ENCODE results near the gene LRRFIP1.

The LRRFIP1 gene

DNA sequence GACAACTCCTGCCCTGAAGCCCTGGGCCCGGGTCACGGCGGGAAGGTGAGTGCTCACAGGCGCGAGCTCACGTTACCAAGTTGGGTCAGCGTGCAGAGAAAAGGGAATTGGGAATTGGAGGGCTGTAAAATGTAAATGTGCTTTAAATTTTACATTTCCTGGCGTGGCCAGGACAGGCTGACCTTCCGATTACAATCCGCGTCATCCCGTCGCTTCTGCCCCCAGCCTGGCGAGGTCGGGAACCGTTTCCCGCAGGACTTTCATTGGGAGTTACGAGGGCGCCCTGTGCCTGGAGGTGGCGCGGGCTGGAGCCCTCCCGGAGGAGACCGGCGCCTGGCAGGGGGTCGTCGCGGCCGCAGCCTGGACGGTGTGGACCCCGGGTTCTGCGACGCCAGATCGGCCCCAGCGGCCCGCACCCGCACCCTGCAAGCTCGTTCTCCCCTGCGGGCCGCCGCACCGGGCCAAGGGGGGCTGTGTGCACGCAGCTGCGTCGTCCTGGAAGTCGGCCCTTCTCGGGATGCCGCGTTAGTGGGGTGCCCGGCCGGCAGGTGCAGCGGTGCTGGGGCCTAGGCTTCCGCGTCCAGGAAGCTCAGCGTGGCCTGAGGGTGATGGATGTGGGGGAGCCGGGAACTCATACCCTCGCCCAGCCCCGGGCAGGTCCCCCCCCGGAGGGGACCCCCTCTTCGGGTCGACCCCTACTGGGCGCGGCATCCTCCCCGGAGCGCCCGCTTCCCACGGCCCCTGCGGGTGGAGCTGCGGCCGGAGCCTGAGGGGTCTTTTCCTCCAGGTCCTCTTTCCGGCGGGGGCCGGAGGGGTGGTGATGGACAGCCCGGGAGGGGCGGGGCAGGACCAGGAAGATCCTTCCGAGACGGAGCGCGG, 63.9 kb downstream of the LRRFIP1 start:
- DNase-seq: no peak

DNA sequence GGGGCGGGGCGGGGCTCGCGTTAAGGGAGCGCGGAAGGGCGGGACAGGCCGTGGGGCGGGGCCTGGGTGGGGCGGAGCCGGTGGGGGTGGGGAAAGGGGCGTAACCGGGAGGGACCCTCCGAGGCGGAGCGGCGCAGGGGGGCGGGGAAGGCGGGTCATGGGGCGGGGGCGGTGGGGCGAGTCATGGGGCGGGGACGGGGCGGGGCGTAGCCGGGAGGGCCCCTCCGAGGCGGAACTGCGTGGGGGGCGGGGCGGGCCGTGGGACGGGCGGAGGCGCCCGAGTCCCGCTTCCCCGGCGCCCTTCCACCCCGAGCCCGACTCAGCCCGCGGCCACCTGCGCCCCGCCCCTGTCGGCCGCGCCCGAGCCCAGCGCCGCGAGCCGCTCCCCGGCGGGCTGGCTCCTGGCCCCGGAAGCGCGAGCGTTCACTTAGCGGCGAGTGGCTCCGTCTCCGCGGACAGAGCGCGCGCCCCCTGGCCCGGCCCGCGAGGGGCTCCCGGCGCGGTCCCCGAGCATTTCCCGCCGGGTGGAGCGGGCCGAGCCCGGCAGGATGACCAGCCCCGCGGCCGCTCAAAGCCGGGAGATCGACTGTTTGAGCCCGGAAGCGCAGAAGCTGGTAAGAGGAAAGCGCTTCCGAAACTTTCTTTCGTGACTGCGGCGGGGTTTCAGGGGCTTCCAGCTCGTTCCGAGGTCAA, 64.7 kb downstream of the LRRFIP1 start:
- DNase-seq: no peak

GRCh38 chr2:237692601-237693290, 65.4 kb downstream of the LRRFIP1 start:
- DNase-seq: no peak

DNA sequence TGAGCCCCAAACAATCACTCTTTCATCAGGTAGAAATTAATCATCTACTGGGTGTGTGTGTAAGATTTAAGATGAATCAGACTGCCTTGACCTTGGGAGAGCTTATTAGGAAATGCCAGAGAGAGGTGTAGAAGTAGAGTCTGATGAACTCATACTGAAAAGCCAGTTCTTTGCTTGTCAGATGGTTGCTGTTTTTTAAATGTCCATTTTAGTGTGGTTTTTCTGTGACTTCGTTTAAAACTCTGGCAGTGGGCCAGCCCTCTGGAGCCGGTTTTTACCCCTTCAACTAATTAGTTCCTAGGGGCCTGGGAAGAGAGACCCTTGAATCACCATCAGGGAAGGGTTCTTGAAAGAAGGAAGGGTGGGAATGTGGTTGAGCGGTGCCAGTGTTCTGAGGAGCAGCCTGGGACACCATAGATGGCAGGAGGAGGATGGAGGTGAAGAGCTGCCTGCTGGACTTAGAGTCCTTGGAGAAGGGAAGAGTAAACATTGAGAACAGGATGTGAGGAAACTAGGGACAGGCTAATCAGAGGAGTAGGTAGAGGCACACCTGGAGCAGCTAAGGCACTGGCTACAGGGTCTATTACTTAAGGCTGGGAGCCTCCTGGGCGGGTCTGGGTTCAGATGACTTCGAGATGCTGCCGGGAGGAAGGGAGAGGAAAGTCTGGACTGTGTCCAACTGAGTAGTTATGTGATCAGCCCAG, 66.1 kb downstream of the LRRFIP1 start:
- no peak for DNase-seq

DNA sequence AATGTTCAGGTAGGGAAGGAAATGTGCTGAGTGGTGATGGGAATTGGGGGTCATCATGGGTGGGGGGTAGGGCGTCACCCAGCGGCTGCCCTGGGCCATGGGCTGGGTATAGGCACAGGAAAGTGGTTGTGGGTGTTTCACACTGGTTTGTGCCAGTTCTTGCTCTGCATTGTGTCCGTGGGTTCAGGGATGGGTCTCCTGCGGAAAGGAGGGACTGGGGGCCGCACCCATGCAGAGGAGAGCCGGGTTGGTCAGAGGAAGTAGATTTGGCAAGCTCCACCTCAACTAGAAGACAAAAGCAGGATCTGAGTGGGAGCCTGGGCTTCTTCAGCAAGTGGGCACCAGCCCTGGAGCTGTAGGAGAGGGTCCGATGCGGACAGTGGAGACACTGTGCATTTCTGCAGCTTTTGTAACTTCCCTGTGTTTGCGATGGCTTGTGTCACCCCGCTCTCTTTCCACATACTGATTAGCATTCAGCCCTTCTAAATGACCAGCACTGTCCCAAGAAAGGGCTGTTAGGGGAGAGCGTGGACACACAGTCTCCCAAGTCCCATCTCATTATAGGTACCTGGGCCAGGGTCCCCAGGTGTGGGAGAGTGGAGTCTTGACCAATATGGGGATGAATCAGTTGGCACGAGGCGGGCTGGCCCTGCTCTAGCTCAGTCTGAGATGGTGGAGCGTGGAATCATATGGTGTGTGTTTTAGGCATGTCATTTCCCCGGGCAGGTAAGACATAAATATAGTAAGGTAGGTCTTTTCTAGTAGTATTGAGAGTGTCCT, 67.2 kb downstream of the LRRFIP1 start:
- no peak for DNase-seq

GRCh38 chr2:237695201-237695780, 67.9 kb downstream of the LRRFIP1 start:
- DNase-seq: peak; percentile 74

- DNase-seq: no peak
Observed at GRCh38 chr2:237696461-237696860, 69.1 kb downstream of the LRRFIP1 start.

DNA sequence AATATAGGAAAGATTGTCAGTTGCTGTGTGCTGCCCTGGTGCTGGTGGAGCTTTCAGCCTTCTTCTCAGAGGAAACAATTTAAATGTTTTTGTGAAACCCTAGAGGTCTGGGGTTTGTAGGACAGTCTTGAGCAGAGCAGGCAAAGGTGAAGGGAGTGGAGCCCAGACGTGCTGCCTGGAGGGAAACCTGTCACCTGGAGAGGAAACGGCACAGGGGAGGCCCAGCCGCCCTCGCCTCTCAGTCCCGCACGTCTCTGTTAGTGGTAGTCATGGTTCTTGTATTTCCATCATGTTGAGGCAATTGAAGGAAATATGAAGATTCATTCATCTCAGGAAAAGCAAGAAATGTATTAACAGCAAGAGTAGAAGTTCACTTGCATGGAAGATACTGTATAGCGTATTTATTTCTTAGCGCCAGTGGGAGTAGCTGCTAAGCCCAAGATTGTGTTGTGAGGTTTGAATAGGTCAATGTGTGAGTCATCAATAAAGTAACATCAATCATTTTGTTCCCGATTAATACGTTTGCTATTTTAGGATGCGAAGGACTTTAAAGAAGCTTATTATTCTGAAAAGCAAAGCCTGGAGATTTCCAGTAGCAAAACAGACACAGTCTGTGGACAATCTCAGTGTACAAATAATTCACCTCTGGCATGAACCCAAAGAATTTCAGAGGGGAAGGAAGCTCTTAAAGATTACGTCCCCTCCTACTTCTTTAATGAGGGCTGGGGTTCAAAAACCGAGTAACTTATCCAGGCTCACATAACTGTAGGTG, 70.4 kb downstream of the LRRFIP1 start:
- no peak for DNase-seq

- DNase-seq: no peak
Observed at GRCh38 chr2:237698358-237698694, 70.9 kb downstream of the LRRFIP1 start.

- DNase-seq: no peak
Observed at GRCh38 chr2:237699870-237700511, 72.6 kb downstream of the LRRFIP1 start.

DNA sequence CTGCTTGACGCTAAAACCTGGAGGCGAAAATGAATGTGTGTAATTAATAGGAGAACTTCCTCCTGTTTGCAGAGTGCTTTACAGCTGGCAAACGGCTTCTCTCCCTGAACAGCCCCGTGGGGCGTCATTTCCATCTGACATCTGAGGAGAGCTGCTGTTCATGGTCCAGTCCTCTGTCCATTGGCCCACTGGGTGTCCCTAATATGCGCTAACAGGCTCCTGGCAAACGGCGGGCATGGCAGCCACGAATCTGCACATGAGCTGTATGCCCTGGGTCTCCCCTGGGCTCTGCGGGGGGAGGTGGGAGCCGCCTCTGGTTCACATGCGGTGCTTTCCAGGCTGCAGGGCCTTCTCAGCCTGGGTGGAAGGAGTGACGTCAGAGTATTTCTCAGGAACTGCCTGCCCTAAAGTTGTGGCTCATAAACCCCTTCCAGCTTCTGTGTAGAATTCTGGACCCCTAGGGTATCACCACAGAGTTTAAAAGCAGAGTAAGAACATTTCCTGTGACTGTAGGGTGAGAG, 73.2 kb downstream of the LRRFIP1 start:
- DNase-seq: no peak

- DNase-seq: no peak
Observed at GRCh38 chr2:237701033-237701858, 73.9 kb downstream of the LRRFIP1 start.

GRCh38 chr2:237701859-237702390, 74.5 kb downstream of the LRRFIP1 start:
- DNase-seq: no peak

- peak; percentile 73 for DNase-seq
Observed at GRCh38 chr2:237702441-237703391, 75.3 kb downstream of the LRRFIP1 start.

DNA sequence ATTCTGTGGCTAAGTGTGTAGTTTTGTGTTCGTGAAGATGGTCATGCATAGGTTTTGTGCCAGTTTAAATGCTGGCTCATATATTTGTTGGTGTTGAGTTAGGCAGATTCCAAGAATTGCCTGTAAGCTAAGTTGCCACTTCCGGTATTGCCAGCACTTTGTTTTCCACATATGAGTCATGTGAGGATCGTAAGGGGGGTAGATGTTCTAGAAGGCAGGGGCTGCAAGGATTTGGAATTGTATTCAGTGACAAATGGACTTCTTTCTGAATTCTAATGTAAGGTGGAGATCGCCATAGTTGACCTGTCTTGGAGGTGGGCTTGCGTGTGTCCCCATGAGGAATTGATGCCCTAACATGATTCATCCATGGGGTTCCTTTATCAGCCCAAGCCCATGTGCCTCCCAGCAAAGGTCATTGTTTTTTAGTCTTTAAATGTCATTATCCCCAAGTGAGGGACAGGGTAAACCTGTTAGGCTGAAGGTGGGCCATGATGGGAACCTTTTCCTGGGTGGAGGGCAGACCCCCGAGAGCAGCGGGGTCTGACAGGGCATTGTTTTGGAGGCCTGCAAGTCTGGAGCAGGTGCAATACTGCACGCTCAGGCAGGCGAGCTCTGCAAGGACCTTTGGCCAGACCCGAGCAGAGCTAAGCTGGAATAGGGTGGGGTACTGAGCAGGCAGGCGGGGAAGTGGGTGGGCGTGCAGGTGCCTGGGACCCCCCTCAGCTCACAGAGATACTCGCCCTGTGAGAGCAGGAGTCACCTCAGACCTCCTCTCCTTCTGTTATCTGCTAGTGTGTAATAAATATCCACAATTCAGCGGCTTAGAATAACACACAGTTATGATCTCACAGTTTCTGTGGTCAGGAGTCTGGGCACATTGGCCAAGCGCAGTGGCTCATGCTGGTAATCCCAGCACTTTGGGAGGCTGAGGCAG, 77.4 kb downstream of the LRRFIP1 start:
- DNase-seq: no peak

- DNase-seq: no peak
Observed at GRCh38 chr2:237706257-237706656, 78.9 kb downstream of the LRRFIP1 start.

DNA sequence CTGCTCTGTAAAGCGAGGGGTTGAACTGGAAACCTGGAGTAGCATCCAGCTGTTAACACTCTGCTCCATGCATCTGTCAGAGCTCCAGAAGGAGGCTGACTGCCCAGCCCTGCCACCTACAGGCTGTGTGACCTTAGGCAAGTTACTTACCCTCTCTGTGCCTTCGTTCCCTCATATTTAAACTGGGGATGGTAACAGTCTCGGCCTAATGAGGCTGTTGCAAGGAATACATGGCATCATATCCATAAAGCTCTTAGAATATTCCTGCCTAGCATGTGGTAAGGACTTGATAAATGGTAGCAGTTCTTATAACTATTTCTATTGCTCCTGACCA, 80.6 kb downstream of the LRRFIP1 start:
- DNase-seq: no peak
